ENCODE data around the gene PIGU.

The PIGU gene

DNA sequence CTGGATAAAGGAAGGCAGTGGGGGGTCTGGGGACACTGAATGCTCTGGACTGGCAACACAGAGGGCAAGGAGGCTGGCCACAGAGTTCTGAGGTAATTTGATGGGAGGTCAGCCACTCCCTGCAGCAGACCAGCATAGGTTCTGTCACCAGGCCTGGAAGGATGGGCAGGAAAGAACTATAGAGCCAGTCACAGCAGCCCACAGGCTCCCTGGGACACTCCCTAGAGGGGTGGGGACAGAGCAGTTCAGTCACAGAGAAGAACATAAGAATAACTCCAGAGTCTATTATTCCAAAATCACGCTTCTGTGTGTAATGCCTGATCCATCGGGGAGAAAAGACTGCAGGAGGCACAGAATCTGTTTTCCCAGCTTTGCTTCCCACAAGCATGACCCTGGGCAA, 141.0 kb downstream of the PIGU start:
- no peak overlapping the region for H3K4me3 ChIP-seq (ENCODE audit: low read depth in 1 of 2, low read length in 2 of 2)
- H3K9me3 ChIP-seq (ENCODE audit: control insufficient read depth in 1 of 2, low read length in 2 of 2): no peaks in the 10 kb centered on the region
- H3K36me3 ChIP-seq (ENCODE audit: control insufficient read depth in 1 of 2, insufficient read depth in 2 of 2, low read length in 2 of 2): peaks cover 54 to 76% of the 10 kb centered on the region in 2 donors
- no peak overlapping the region for H3K27ac ChIP-seq (ENCODE audit: low read length)
- H3K27me3 ChIP-seq (ENCODE audit: low read depth, low read length): no peaks in the 10 kb centered on the region
- H3K4me1 ChIP-seq (ENCODE audit: control insufficient read depth in 1 of 2, insufficient read depth in 2 of 2, low read length in 2 of 2): peaks cover 0 to 6% of the 10 kb centered on the region in 2 donors

DNA sequence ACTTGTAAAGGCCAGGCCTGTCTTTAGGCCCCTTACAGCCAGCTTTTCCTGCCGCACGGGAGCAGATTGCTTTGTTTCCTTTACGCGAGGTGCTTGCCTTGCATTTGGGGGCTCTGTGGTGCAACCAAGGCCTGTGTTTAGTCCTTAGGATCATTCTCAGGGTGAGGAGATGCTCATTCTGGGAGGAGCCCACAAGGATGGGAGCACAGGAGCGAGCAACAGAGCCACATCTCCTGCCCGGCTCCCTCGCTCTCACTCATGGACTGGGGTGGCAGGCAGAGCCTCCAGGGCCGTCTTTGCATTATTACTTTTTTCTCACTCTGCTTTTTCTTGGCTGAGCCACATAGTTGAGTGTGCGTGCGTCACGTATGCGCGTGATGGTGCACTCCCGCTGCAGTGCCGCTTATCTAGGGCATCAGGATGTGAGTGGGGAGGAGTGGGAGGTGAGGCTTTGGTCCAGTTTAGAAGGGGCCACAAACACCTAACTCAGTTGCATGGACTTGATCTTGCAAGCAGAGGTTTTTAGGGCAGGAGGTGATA, 141.5 kb downstream of the PIGU start:
- H3K9me3 ChIP-seq (ENCODE audit: control insufficient read depth in 1 of 2, low read length in 2 of 2): no peaks in the 10 kb centered on the region
- no peaks in the 10 kb centered on the region for H3K27me3 ChIP-seq (ENCODE audit: low read depth, low read length)
- peaks cover 54 to 75% of the 10 kb centered on the region in 2 donors for H3K36me3 ChIP-seq (ENCODE audit: control insufficient read depth in 1 of 2, insufficient read depth in 2 of 2, low read length in 2 of 2)
- H3K27ac ChIP-seq (ENCODE audit: low read length): no peak overlapping the region
- no peak overlapping the region for H3K4me3 ChIP-seq (ENCODE audit: low read depth in 1 of 2, low read length in 2 of 2)
- H3K4me1 ChIP-seq (ENCODE audit: control insufficient read depth in 1 of 2, insufficient read depth in 2 of 2, low read length in 2 of 2): peaks cover 0 to 6% of the 10 kb centered on the region in 2 donors

DNA sequence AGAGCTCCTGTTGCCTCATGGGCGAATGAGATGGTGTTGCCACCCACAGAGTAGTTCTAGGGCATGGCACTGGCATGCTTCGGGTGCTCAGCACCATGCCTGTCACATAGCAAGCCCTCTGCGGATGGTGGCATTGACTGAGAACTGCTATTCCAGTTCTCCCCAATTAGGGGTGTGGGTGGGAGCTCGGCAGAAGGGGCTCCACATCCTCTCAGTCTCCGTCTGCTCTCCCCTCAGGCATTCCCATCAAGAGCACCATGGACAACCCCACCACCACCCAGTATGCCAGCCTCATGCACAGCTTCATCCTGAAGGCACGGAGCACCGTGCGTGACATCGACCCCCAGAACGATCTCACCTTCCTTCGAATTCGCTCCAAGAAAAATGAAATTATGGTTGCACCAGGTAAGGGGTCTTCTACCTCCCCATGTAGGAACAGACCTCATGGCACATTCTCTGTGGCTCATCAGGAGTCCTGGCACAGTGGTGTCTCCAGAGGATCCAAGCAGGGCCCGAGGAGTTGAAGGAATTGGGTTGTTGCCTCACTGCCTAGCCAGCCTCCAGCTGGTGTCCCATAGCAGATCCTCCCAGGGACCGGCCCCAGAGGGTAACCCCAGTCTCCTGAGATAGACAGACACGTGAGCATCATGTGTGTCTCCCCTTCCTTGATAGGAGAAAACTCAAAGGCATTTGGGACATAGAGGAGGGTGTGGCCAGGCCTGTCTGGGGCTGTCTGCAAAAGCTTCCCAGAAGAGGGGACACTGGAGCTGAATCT, 142.3 kb downstream of the PIGU start:
- Histone ChIP-seq H3K27me3 (ENCODE audit: low read depth, low read length) (no peaks in the 10 kb centered on the region), H3K4me3 (ENCODE audit: low read depth in 1 of 2, low read length in 2 of 2) (no peak overlapping the region), H3K4me1 (ENCODE audit: control insufficient read depth in 1 of 2, insufficient read depth in 2 of 2, low read length in 2 of 2) (peaks cover 0 to 6% of the 10 kb centered on the region in 2 donors), H3K36me3 (ENCODE audit: control insufficient read depth in 1 of 2, insufficient read depth in 2 of 2, low read length in 2 of 2) (peaks cover 61 to 73% of the 10 kb centered on the region in 2 donors), H3K9me3 (ENCODE audit: control insufficient read depth in 1 of 2, low read length in 2 of 2) (no peaks in the 10 kb centered on the region), H3K27ac (ENCODE audit: low read length) (no peak overlapping the region)

DNA sequence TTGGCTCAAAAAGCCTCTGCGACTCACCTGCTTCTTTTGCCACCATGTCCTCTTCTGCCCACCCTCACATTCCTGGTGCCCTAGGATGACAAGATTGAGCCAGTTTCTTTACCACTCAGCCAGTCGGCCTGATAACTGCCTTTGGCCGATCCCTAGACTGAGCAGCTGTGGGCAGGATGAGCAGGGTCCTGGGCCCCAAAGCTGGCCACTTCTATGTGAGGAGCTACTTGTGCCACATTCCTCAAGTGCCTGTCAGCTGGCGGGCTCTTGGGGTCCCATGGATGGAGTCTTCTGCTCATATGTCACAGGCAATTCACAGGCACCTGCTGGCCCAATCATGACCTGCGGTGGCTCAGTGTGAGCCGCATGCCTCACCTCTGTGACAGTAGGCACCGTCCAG, 144.1 kb downstream of the PIGU start:
- Histone ChIP-seq H3K4me1 (ENCODE audit: control insufficient read depth in 1 of 2, insufficient read depth in 2 of 2, low read length in 2 of 2) (peaks cover 0 to 15% of the 10 kb centered on the region in 2 donors), H3K27ac (ENCODE audit: low read length) (no peak overlapping the region), H3K9me3 (ENCODE audit: control insufficient read depth in 1 of 2, low read length in 2 of 2) (no peaks in the 10 kb centered on the region), H3K36me3 (ENCODE audit: control insufficient read depth in 1 of 2, insufficient read depth in 2 of 2, low read length in 2 of 2) (peaks cover 60 to 72% of the 10 kb centered on the region in 2 donors), H3K27me3 (ENCODE audit: low read depth, low read length) (no peaks in the 10 kb centered on the region), H3K4me3 (ENCODE audit: low read depth in 1 of 2, low read length in 2 of 2) (no peak overlapping the region)

DNA sequence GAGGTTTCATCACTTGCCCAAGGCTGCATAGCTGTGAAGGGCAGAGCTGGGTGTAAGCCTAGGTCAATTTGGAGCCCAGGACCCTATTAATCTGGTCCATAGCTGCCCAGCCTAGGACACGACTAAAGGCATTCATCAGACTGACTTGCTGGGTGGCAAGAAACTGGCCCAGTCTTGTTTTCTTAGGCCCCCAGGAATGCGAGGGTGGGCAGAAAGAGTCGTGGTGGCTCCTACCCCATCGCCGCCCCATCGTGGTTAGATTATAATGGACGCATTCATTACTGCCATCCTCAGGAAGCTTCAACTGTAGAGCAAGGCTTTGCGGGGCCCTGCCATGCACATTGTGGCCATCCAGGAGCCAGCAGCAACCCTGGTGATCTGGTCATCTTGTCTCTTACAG, 144.6 kb downstream of the PIGU start:
- peaks cover 60 to 72% of the 10 kb centered on the region in 2 donors for H3K36me3 ChIP-seq (ENCODE audit: control insufficient read depth in 1 of 2, insufficient read depth in 2 of 2, low read length in 2 of 2)
- H3K9me3 ChIP-seq (ENCODE audit: control insufficient read depth in 1 of 2, low read length in 2 of 2): no peaks in the 10 kb centered on the region
- no peaks in the 10 kb centered on the region for H3K27me3 ChIP-seq (ENCODE audit: low read depth, low read length)
- H3K4me1 ChIP-seq (ENCODE audit: control insufficient read depth in 1 of 2, insufficient read depth in 2 of 2, low read length in 2 of 2): peaks cover 0 to 15% of the 10 kb centered on the region in 2 donors
- H3K4me3 ChIP-seq (ENCODE audit: low read depth in 1 of 2, low read length in 2 of 2): no peak overlapping the region
- no peak overlapping the region for H3K27ac ChIP-seq (ENCODE audit: low read length)

DNA sequence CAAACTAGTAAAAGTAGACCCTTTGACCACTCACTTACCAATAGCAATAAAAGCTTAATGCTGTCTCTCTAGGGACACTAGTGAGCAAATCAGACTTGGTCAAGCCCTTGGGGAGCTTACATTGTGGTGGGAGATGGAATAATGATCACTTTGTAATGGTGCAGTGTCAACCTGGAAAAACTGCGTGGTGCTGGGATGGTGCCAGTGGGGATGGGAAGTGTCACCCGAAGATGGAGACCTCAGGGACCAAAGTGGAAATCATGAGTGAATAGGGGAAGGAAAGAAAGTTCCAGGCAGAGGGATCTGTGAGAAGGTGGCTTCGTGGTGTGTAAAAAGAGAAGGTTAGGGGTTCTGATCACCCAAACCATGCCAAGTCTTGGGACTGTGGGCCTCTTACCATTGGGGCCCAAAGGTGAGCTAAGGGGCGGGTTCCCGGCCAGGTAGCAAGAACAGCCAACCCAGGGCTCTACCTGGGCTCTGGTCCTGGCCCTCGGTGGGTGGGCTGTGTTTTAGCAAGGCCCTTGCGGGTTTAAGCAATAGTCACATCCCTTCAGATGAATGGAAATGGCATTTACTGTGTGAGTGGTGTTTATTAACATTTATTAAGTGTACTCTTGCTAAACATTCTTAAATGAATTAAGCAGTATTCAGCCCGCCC, 145.2 kb downstream of the PIGU start:
- peaks cover under 1 to 19% of the 10 kb centered on the region in 2 donors for H3K4me1 ChIP-seq (ENCODE audit: control insufficient read depth in 1 of 2, insufficient read depth in 2 of 2, low read length in 2 of 2)

DNA sequence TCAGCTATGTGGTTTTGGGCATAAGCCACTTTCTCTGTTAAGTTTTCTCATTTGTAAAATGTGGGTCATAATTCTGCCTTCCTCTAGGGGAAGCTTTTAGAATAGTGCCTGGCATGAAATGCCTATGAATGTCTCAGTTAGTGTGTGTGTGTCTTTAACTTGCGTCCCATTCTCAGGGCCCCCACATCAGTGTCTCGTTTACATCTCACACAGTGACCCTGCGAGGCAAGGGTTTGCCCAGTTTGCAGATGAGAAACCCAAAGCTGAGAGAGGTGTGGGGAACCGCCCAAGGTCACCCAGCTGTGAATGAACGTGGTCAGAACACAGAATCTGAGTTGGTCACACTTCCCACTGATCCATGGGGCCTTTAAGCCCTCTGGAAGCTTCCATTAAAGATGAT, 146.6 kb downstream of the PIGU start:
- H3K4me3 ChIP-seq (ENCODE audit: low read depth in 1 of 2, low read length in 2 of 2): no peak overlapping the region

More for the DNA sequence above, 145.2 kb downstream of the PIGU start:
- Histone ChIP-seq H3K36me3 (ENCODE audit: control insufficient read depth in 1 of 2, insufficient read depth in 2 of 2, low read length in 2 of 2) (peaks cover 60 to 72% of the 10 kb centered on the region in 2 donors), H3K4me3 (ENCODE audit: low read depth in 1 of 2, low read length in 2 of 2) (no peak overlapping the region), H3K9me3 (ENCODE audit: control insufficient read depth in 1 of 2, low read length in 2 of 2) (no peaks in the 10 kb centered on the region), H3K27me3 (ENCODE audit: low read depth, low read length) (no peaks in the 10 kb centered on the region), H3K27ac (ENCODE audit: low read length) (no peak overlapping the region)

DNA sequence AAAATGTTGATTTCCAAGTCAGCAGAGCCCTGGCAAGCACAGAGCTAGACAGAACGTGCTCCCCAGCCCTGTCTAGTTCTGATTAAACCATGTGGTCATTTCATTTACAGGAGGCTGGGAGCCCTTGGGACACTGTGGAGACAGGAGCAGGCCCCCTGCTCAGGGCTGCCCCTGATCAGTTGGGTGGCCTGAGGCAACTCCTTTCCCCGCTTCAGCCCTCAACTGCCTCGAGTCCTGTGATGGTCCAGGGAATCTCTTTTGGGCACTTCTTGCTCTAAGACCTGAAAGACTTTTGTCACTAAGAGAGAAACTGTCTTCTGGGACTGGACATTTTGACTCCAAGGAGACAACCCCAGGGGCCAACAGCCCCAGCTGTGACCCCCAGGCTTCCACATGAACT, 147.2 kb downstream of the PIGU start:
- Histone ChIP-seq H3K4me3 (ENCODE audit: low read depth in 1 of 2, low read length in 2 of 2) (no peak overlapping the region), H3K36me3 (ENCODE audit: control insufficient read depth in 1 of 2, insufficient read depth in 2 of 2, low read length in 2 of 2) (peaks cover 45 to 58% of the 10 kb centered on the region in 2 donors), H3K27me3 (ENCODE audit: low read depth, low read length) (no peaks in the 10 kb centered on the region), H3K9me3 (ENCODE audit: control insufficient read depth in 1 of 2, low read length in 2 of 2) (no peaks in the 10 kb centered on the region), H3K27ac (ENCODE audit: low read length) (no peak overlapping the region), H3K4me1 (ENCODE audit: control insufficient read depth in 1 of 2, insufficient read depth in 2 of 2, low read length in 2 of 2) (peaks cover 13 to 37% of the 10 kb centered on the region in 2 donors)

More for the DNA sequence above, 146.6 kb downstream of the PIGU start:
- no peaks in the 10 kb centered on the region for H3K27me3 ChIP-seq (ENCODE audit: low read depth, low read length)
- H3K36me3 ChIP-seq (ENCODE audit: control insufficient read depth in 1 of 2, insufficient read depth in 2 of 2, low read length in 2 of 2): peaks cover 51 to 64% of the 10 kb centered on the region in 2 donors
- no peak overlapping the region for H3K27ac ChIP-seq (ENCODE audit: low read length)
- H3K4me1 ChIP-seq (ENCODE audit: control insufficient read depth in 1 of 2, insufficient read depth in 2 of 2, low read length in 2 of 2): peaks cover 11 to 32% of the 10 kb centered on the region in 2 donors
- no peaks in the 10 kb centered on the region for H3K9me3 ChIP-seq (ENCODE audit: control insufficient read depth in 1 of 2, low read length in 2 of 2)

DNA sequence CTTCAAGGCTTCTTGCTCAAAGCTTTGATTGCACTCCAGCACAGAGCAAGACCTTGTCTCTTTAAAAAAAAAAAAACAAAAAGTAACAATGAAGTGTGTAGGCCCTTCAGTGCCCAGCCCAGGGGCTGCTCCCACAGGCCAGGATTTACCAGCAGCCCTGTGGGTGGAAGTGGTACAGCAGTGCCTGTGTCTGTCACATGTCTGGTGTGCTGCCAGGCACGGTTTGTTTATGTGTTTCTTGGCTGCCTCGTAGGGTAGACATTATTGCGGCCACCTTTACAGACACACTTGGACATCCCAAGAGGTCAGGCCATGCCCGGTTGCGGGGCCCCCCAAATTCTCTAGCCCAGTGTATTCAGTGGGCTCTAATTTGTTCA, 148.0 kb downstream of the PIGU start:
- peaks cover 38 to 50% of the 10 kb centered on the region in 2 donors for H3K36me3 ChIP-seq (ENCODE audit: control insufficient read depth in 1 of 2, insufficient read depth in 2 of 2, low read length in 2 of 2)
- no peak overlapping the region for H3K4me3 ChIP-seq (ENCODE audit: low read depth in 1 of 2, low read length in 2 of 2)
- H3K9me3 ChIP-seq (ENCODE audit: control insufficient read depth in 1 of 2, low read length in 2 of 2): no peaks in the 10 kb centered on the region
- no peaks in the 10 kb centered on the region for H3K27me3 ChIP-seq (ENCODE audit: low read depth, low read length)
- H3K27ac ChIP-seq (ENCODE audit: low read length): no peak overlapping the region
- peaks cover 13 to 42% of the 10 kb centered on the region in 2 donors for H3K4me1 ChIP-seq (ENCODE audit: control insufficient read depth in 1 of 2, insufficient read depth in 2 of 2, low read length in 2 of 2)

DNA sequence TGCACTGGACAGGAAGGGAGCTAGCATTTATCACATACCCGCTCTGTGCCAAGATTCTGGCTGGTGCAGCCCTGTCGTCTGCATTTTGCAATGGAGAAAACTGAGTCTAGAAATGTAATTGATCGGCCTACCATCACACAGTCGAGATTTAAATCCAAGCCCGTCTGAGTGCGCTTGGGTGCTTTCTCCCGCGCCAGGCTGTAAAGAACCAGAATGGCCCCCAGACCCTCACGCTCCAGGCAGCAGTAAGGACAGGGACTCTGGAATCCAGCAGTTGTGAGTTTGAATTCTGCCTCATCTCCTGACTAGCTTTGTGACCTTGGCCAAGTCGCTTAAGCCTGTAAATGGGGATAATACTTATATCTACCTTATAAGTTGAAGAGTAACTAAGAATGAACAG, 149.9 kb downstream of the PIGU start:
- peaks cover 31 to 39% of the 10 kb centered on the region in 2 donors for H3K36me3 ChIP-seq (ENCODE audit: control insufficient read depth in 1 of 2, insufficient read depth in 2 of 2, low read length in 2 of 2)
- H3K9me3 ChIP-seq (ENCODE audit: control insufficient read depth in 1 of 2, low read length in 2 of 2): no peaks in the 10 kb centered on the region
- no peaks in the 10 kb centered on the region for H3K27me3 ChIP-seq (ENCODE audit: low read depth, low read length)
- H3K27ac ChIP-seq (ENCODE audit: low read length): peak overlapping the region; percentile 70
- no peak overlapping the region for H3K4me3 ChIP-seq (ENCODE audit: low read depth in 1 of 2, low read length in 2 of 2)
- H3K4me1 ChIP-seq (ENCODE audit: control insufficient read depth in 1 of 2, insufficient read depth in 2 of 2, low read length in 2 of 2): peaks cover 17 to 55% of the 10 kb centered on the region in 2 donors

DNA sequence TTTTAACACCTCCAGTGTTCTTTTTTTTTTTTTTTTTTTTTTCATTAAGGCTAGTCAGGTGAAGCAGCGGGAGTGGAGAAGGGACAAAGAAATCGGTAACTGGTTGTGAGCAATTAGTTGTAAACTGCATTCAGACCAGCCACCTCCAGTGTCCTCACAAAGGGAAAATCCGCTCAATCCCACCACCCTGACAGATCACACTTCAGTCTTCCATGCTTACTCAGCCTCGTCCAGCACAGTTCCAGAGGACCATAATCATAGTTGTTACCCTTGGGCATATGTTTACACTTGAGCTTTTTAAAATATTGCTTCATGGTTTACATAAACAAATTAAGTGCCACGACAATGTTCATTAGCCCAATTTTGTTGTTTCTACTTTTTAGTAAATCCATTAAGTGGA, 150.4 kb downstream of the PIGU start:
- Histone ChIP-seq H3K27me3 (ENCODE audit: low read depth, low read length) (no peaks in the 10 kb centered on the region), H3K4me3 (ENCODE audit: low read depth in 1 of 2, low read length in 2 of 2) (peak overlapping the region in 1 of 2 donors; percentile 17), H3K4me1 (ENCODE audit: control insufficient read depth in 1 of 2, insufficient read depth in 2 of 2, low read length in 2 of 2) (peaks cover 17 to 52% of the 10 kb centered on the region in 2 donors), H3K9me3 (ENCODE audit: control insufficient read depth in 1 of 2, low read length in 2 of 2) (no peaks in the 10 kb centered on the region), H3K36me3 (ENCODE audit: control insufficient read depth in 1 of 2, insufficient read depth in 2 of 2, low read length in 2 of 2) (peaks cover 26 to 33% of the 10 kb centered on the region in 2 donors), H3K27ac (ENCODE audit: low read length) (peak overlapping the region; percentile 70)
